Natural killer cell (primary cell): ENCODE results near the gene SLC5A12. TPM values are rescaled to one million over a fixed set of nuclear protein-coding genes. Genes with fewer than 3 reads are reported as not detected.

Experiments
- ATAC-seq, 3 donors: fragments of 150-1000 bp in 2 of 3; fragments of 200-7000 bp in 1 of 3; cut with Tn5 transposase; 1 replicate in 1 of 3; 2 replicates in 2 of 3; pipeline ENCODE4 v1.10.0; 2021; ENCODE audit warnings: mild to moderate bottlenecking in 2 of 3, moderate library complexity in 2 of 3
- DNase-seq, 2 donors: peaks; one replicate each; pipeline versions ENCODE4 v3.0.0 to v3.0.0-alpha.2; 2013 to 2021; ENCODE audit warnings: mixed read lengths in 1 of 2
- H3K27ac ChIP-seq: one replicate; pipeline ENCODE4 v1.5.1; 2013; ENCODE audit warnings: mild to moderate bottlenecking, low read length
- H3K27me3 ChIP-seq: one replicate; pipeline ENCODE4 v1.6.1; 2013; ENCODE audit warnings: low read length; ENCODE audit not compliant: control insufficient read depth, insufficient read depth
- H3K36me3 ChIP-seq: one replicate; pipeline ENCODE4 v1.6.1; 2013; ENCODE audit warnings: low read length; ENCODE audit not compliant: control insufficient read depth, insufficient read depth
- H3K4me1 ChIP-seq: one replicate; pipeline ENCODE4 v1.6.1; 2013; ENCODE audit warnings: low read length; ENCODE audit not compliant: control insufficient read depth, insufficient read depth
- H3K4me3 ChIP-seq: one replicate; pipeline ENCODE4 v1.5.1; 2013; ENCODE audit warnings: low read length
- H3K9me3 ChIP-seq: one replicate; pipeline ENCODE4 v1.6.1; 2013; ENCODE audit warnings: low read length; ENCODE audit not compliant: control insufficient read depth, insufficient read depth
- H3K27ac Mint-ChIP-seq, 2 donors: one replicate each; pipeline ENCODE4 v1.8.0; 2022; ENCODE audit warnings: mild to moderate bottlenecking in 2 of 2, mixed read lengths in 2 of 2, moderate library complexity in 1 of 2
- H3K27me3 Mint-ChIP-seq, 2 donors: one replicate each; pipeline ENCODE4 v1.8.0; 2022; ENCODE audit warnings: low read depth in 2 of 2, mixed read lengths in 2 of 2
- H3K36me3 Mint-ChIP-seq: one replicate; pipeline ENCODE4 v1.8.0; 2022; ENCODE audit warnings: mixed read lengths
- H3K4me1 Mint-ChIP-seq, 2 donors: one replicate each; pipeline ENCODE4 v1.8.0; 2022; ENCODE audit warnings: mixed read lengths in 2 of 2
- H3K4me3 Mint-ChIP-seq: one replicate; pipeline ENCODE4 v1.8.0; 2022; ENCODE audit warnings: mild to moderate bottlenecking, moderate library complexity, mixed read lengths
- H3K9me3 Mint-ChIP-seq, 2 donors: one replicate each; pipeline ENCODE4 v1.8.0; 2022; ENCODE audit warnings: mixed read lengths in 2 of 2
- CTCF ChIP-seq: fragments of 200-600 bp; IDR thresholded peaks from one replicate; pipeline ENCODE4 v1.8.0; 2022; ENCODE audit warnings: antibody characterized with exemption
- WGBS: methylation state at CpG from one replicate; pipeline ENCODE4 v1.1.7; 2013; ENCODE audit warnings: missing lambda C conversion rate; ENCODE audit not compliant: insufficient coverage; 5-methylcytosine and 5-hydroxymethylcytosine counted together
- intact Hi-C: fragments of 100-400 bp; cut with micrococcal nuclease; formaldehyde crosslinking; loops from one replicate; pipeline ENCODE4 v1.14.2; 2022
- total RNA-seq, 4 donors: library from RNA; stranded (reverse); fragments of 120-200 nt in 1 of 4; gene quantifications; one replicate each; pipeline versions ENCODE4 v1.2.3 to v1.2.4, GENCODE V29; 2013 to 2022

The SLC5A12 gene
- total RNA-seq, 3 donors from 2014 or later (not counting 1 experiment from before 2014, with no cell fraction given), result not detected

DNA sequence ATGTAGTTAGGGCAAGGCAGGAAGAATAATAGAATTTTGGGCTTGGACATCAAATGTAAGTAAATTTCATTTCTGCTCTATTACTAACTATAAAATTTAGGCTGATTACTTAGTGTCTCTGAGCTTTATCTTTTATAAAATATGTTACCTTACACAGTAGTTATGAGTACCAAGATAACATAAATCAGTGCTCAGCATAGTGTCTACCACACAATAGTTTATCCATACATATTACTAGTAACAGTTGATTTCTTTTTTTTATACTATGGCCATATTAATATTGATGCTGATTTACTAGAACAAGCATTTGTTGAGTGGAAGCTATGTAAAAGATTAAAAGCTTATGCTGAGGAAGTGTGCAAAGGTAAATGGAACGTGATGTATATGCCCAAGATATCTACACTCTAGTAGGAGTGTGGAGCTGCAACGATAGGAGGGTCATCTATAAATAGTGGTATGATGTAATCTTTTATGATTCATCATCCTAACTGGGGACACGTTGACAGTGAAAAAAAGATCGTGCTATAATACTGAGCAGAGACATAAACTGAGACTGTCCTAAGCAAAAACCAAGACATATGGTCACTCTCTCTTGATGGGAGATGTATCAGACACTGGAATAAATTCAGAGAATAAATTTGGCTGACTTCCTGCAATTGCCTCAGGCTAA, 8.7 kb upstream of the SLC5A12 start:
- Mint-ChIP-seq H3K27me3 (no peaks in the 10 kb centered on the region), H3K4me3 (no peak overlapping the region), H3K4me1 (no peaks in the 10 kb centered on the region), H3K27ac (no peak overlapping the region), H3K36me3 (peaks cover 9% of the 10 kb centered on the region), H3K9me3 (peaks cover 9 to 21% of the 10 kb centered on the region in 2 donors)
- H3K36me3 ChIP-seq, result no peaks in the 10 kb centered on the region
- no peak overlapping the region for H3K4me3 ChIP-seq
- 75% methylated on average over 3 of the region's 4 CpGs for WGBS
- intact Hi-C loops, result no loop called here
- H3K27me3 ChIP-seq, result no peaks in the 10 kb centered on the region
- no peak overlapping the region for H3K27ac ChIP-seq
- TF ChIP-seq CTCF, result no peak
- ATAC-seq (no peak), DNase-seq (no peak)
- H3K9me3 ChIP-seq, result no peaks in the 10 kb centered on the region
- H3K4me1 ChIP-seq, result no peaks in the 10 kb centered on the region

GRCh38 chr11:26729284-26729683, 7.4 kb upstream of the SLC5A12 start:
- Histone ChIP-seq H3K4me1 (no peaks in the 10 kb centered on the region), H3K9me3 (no peaks in the 10 kb centered on the region), H3K27ac (no peak overlapping the region), H3K27me3 (no peaks in the 10 kb centered on the region), H3K4me3 (no peak overlapping the region), H3K36me3 (no peaks in the 10 kb centered on the region)
- Mint-ChIP-seq H3K4me3 (no peak overlapping the region), H3K9me3 (peaks cover 9 to 24% of the 10 kb centered on the region in 2 donors), H3K36me3 (peaks cover 6% of the 10 kb centered on the region), H3K27ac (no peak overlapping the region), H3K4me1 (no peaks in the 10 kb centered on the region), H3K27me3 (no peaks in the 10 kb centered on the region)
- 100% methylated on average over 1 of the region's 1 CpG for WGBS
- intact Hi-C loops, result no loop called here
- no peak for TF ChIP-seq CTCF
- no peak for ATAC-seq
- no peak for DNase-seq

DNA sequence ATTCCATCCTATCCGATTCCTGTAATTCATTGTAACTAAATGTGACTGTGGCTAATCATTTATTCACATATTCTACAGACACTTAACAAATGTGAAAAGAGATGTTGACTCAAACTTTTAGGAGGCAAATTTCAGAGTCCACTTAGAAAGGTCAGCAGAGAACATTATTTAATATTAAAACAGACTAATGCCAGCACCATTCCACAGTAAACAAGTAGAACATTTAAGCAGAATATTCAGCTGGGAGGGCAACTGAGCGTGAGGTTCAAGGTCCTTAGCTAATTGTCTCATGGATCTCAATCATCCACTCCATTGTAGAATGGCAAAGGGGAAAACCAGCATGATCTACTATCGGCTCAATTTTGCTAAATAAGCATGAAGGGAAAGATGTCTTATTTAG, 5.1 kb upstream of the SLC5A12 start:
- DNase-seq (no peak), ATAC-seq (no peak)
- H3K27me3 Mint-ChIP-seq, result no peaks in the 10 kb centered on the region
- WGBS, result 83% methylated on average over 1 of the region's 3 CpGs
- Histone ChIP-seq H3K4me3 (no peak overlapping the region), H3K36me3 (no peaks in the 10 kb centered on the region), H3K27me3 (no peaks in the 10 kb centered on the region), H3K9me3 (no peaks in the 10 kb centered on the region), H3K4me1 (no peaks in the 10 kb centered on the region), H3K27ac (no peak overlapping the region)
- no peak overlapping the region for H3K4me3 Mint-ChIP-seq
- peaks cover 8 to 27% of the 10 kb centered on the region in 2 donors for H3K9me3 Mint-ChIP-seq
- H3K36me3 Mint-ChIP-seq, result no peaks in the 10 kb centered on the region
- no peak for TF ChIP-seq CTCF
- intact Hi-C loops, result no loop called here
- no peak overlapping the region for H3K27ac Mint-ChIP-seq
- no peaks in the 10 kb centered on the region for H3K4me1 Mint-ChIP-seq

DNA sequence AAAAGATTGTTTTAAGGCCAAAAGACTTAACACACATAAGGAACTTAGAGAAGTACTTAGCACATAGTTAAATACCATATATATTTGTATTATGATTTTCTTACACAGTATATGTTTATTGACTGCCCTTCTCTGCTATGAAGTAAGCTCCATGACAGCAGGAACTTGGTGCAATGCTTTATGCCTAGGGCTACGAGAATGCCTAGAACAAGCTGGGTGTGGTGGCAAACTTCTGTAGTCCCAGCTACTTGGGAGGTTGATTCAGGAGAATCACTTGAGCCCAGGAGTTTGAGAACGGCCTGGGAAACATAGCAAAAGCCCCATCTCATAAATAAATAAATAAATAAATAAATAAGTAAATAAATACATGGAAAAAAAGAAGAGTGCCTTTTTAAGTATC, 1.9 kb downstream of the SLC5A12 start:
- Histone ChIP-seq H3K4me3 (no peak overlapping the region), H3K27ac (no peak overlapping the region), H3K4me1 (no peaks in the 10 kb centered on the region), H3K36me3 (no peaks in the 10 kb centered on the region), H3K9me3 (no peaks in the 10 kb centered on the region), H3K27me3 (no peaks in the 10 kb centered on the region)
- H3K27me3 Mint-ChIP-seq, result no peaks in the 10 kb centered on the region
- no peaks in the 10 kb centered on the region for H3K4me1 Mint-ChIP-seq
- 55% methylated on average over 1 of the region's 2 CpGs for WGBS
- intact Hi-C loops, result no loop called here
- no peak overlapping the region for H3K4me3 Mint-ChIP-seq
- DNase-seq (no peak), ATAC-seq (no peak)
- no peak overlapping the region for H3K27ac Mint-ChIP-seq
- no peak for TF ChIP-seq CTCF
- peaks cover 7 to 15% of the 10 kb centered on the region in 2 donors for H3K9me3 Mint-ChIP-seq
- H3K36me3 Mint-ChIP-seq, result no peaks in the 10 kb centered on the region
